ENCODE measurements around the gene A4GALT.

DNA sequence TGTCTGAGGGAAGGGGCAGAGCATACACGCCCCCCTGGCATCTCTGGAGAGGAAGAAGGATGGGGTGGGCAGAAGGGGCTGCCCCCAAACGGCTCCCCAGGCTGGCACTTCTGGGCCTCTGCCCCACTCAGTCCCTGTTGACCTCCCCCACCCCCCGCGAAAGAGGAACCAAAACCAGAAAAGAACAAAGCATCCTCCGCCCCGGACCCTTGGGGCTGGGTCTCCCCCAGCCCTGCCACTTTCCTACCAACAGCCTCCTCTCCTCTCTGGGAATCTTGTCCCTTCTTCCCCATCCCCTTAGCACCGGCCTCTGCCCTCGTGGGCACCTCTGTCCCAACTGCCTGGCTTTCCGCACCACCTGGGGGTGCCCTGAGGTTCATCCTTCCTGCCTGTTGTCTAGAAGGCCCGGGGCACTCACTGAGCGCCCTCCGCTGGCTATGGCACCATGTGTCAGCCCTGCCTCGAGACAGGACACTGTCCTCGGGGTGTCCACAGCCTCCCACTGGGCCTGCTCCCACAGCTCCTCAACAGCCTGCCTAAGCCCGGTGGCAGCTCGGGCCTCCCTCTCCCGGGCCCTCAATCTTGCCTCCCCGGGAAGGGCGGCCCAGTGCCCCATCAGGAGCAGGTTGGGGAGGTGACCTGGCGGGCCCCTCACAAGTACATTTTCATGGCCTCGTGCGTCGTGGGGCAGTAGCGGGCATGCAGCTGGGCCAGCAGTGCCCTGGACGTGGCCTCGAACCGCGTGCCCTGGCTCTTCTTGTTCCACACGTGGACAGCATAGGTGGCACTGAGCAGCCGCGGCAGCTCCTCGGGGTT lies 28.2 kb downstream of the A4GALT start:
- TF ChIP-seq, protein P1, sequence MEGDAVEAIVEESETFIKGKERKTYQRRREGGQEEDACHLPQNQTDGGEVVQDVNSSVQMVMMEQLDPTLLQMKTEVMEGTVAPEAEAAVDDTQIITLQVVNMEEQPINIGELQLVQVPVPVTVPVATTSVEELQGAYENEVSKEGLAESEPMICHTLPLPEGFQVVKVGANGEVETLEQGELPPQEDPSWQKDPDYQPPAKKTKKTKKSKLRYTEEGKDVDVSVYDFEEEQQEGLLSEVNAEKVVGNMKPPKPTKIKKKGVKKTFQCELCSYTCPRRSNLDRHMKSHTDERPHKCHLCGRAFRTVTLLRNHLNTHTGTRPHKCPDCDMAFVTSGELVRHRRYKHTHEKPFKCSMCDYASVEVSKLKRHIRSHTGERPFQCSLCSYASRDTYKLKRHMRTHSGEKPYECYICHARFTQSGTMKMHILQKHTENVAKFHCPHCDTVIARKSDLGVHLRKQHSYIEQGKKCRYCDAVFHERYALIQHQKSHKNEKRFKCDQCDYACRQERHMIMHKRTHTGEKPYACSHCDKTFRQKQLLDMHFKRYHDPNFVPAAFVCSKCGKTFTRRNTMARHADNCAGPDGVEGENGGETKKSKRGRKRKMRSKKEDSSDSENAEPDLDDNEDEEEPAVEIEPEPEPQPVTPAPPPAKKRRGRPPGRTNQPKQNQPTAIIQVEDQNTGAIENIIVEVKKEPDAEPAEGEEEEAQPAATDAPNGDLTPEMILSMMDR (IDR thresholded peaks at IDR 0.05), result no peak
- no peak for TF ChIP-seq EZH2 (IDR thresholded peaks at IDR 0.05)
